ENCODE results near the gene POLR1B. TPM values are rescaled to one million over a fixed set of nuclear protein-coding genes. Genes with fewer than 3 reads are reported as not detected.
"Not testable (repeated sequence)": the region's sequence is repeated elsewhere in the genome, so short reads cannot be mapped to it uniquely, and the experiment has no call there.

POLR1B gene
- total and polyA plus RNA-seq, 2 of the 13 experiments (the other 11 are each of a cell fraction or from before 2014, with no cell fraction given), result 18.3 to 46.0 TPM

- peaks cover 41% of the 10 kb centered on the region for H3K4me1 ChIP-seq (ENCODE audit: insufficient read depth, low read length)
- H3K9me3 ChIP-seq (ENCODE audit: low read length), result no peaks in the 10 kb centered on the region
- no peak overlapping the region for H2AFZ ChIP-seq (ENCODE audit: low read length)
- no peak overlapping the region for H3K9ac ChIP-seq (ENCODE audit: insufficient read depth, low read depth, low read length)
- H3K4me2 ChIP-seq (ENCODE audit: low read depth, low read length), result peak overlapping the region; percentile 65
- 90% methylated on average over 7 of the region's 8 CpGs for WGBS (ENCODE audit: low lambda C conversion rate)
- ATAC-seq (no peak), DNase-seq (ENCODE audit: low spot score) (no peak), FAIRE-seq (no peak)
- H3K79me2 ChIP-seq (ENCODE audit: insufficient read depth, low read length), result no peaks in the 10 kb centered on the region
- TF ChIP-seq ZNF17 (CRISPR knock-in tag; IDR thresholded peaks at IDR 0.05) (no peak), ZNF563 (CRISPR knock-in tag; IDR thresholded peaks at IDR 0.05) (0 out of 2 replicates have a peak, but pooled peaks have one; percentile 23), ZNF614 (CRISPR knock-in tag; IDR thresholded peaks at IDR 0.05; ENCODE audit: borderline replicate concordance) (no peak)
- in situ Hi-C loops (cut with HindIII; ENCODE audit: extremely low pct_ligation_motif_present, low pct_unique_long_range_greater_than_20kb), result no loop called here
- peaks cover 2 to 3% of the 10 kb centered on the region in 2 experiments; a peak in 1 of 5 replicates for H3K27me3 ChIP-seq (ENCODE audit: control insufficient read depth in 1 of 2, insufficient read depth in 2 of 2, low read length in 2 of 2)
- no peaks in the 10 kb centered on the region for H3K36me3 ChIP-seq (replicated peaks in 1 of 2; ENCODE audit: control insufficient read depth in 1 of 2, insufficient read depth in 2 of 2, low read length in 2 of 2)
- H3K4me3 ChIP-seq (replicated peaks in 1 of 3; ENCODE audit: insufficient read depth in 1 of 3, low read depth in 2 of 3, low read length in 3 of 3), result no peak overlapping the region
- intact Hi-C loops (cut with micrococcal nuclease; ENCODE audit: unreplicated experiment), result loop anchor here (10.0 kb wide), 1 partner anchor 270 kb away; no protein-coding TSS in a partner anchor
- H3K27ac ChIP-seq (ENCODE audit: extremely low read length, insufficient read depth, low read length), result no peak overlapping the region
- no peaks in the 10 kb centered on the region for H4K20me1 ChIP-seq (ENCODE audit: insufficient read depth, low read length)
- CTCF ChIA-PET (ENCODE audit: low intra/inter-chr PET ratio, low total read pairs), result no interaction called here
- no TSS peak for BruUV-seq (replicated peaks)
- POLR2A ChIA-PET, result interaction anchor here (1.0 kb wide), 1 partner anchor 30 kb away, joined by 4 read pairs; the partner anchor contains the start of gene SLC20A1
Measured at GRCh38 chr2:112615051-112615450, 72.8 kb downstream of the POLR1B start.

GRCh38 chr2:112615798-112616197, 73.5 kb downstream of the POLR1B start:
- H3K27ac ChIP-seq (ENCODE audit: extremely low read length, insufficient read depth, low read length); BruUV-seq (replicated peaks); H3K4me2 ChIP-seq (ENCODE audit: low read depth, low read length); H3K9ac ChIP-seq (ENCODE audit: insufficient read depth, low read depth, low read length); H2AFZ ChIP-seq (ENCODE audit: low read length); H3K4me3 ChIP-seq (replicated peaks in 1 of 3; ENCODE audit: insufficient read depth in 1 of 3, low read depth in 2 of 3, low read length in 3 of 3); H4K20me1 ChIP-seq (ENCODE audit: insufficient read depth, low read length); H3K79me2 ChIP-seq (ENCODE audit: insufficient read depth, low read length); H3K36me3 ChIP-seq (replicated peaks in 1 of 2; ENCODE audit: control insufficient read depth in 1 of 2, insufficient read depth in 2 of 2, low read length in 2 of 2); in situ Hi-C loops (cut with HindIII; ENCODE audit: extremely low pct_ligation_motif_present, low pct_unique_long_range_greater_than_20kb); H3K27me3 ChIP-seq (ENCODE audit: control insufficient read depth in 1 of 2, insufficient read depth in 2 of 2, low read length in 2 of 2); DNase-seq (ENCODE audit: low spot score); FAIRE-seq; H3K9me3 ChIP-seq (ENCODE audit: low read length); CTCF ChIA-PET (ENCODE audit: low intra/inter-chr PET ratio, low total read pairs): not testable (repeated sequence)
- 16% methylated on average over 2 of the region's 2 CpGs for WGBS (ENCODE audit: low lambda C conversion rate)
- intact Hi-C loops (cut with micrococcal nuclease; ENCODE audit: unreplicated experiment), result loop anchor here (10.0 kb wide), 1 partner anchor 269 kb away; no protein-coding TSS in a partner anchor
- POLR2A ChIA-PET, result interaction anchor here (0.7 to 1.0 kb wide), 2 partner anchors 29 to 109 kb away, joined by 4 to 6 read pairs; partner anchors contain the start of gene SLC20A1
- peaks cover 41% of the 10 kb centered on the region for H3K4me1 ChIP-seq (ENCODE audit: insufficient read depth, low read length)
- TF ChIP-seq ZNF331 (CRISPR knock-in tag; IDR thresholded peaks at IDR 0.05), result peak; percentile 68
- peak; percentile 71; the same call in 1 of the 2 replicates for TF ChIP-seq ZNF362 (CRISPR knock-in tag; IDR thresholded peaks at IDR 0.05; ENCODE audit: borderline replicate concordance)
- TF ChIP-seq ZNF121 (CRISPR knock-in tag; IDR thresholded peaks at IDR 0.05), result peak; percentile 83
- peak; percentile 47 for ATAC-seq

Data from HepG2 (cell line).